OCI-LY3 (cell line): Measurements from ENCODE around the gene NOL3.

Source experiments
- H2AFZ ChIP-seq: fragments of 200-600, 300-600 bp; shearing (Covaris generic); 2 replicates; pipeline ENCODE4 v1.6.0; 2014; ENCODE audit warnings: antibody characterized with exemption, low read depth, low read length
- H3K27ac ChIP-seq: fragments of 200-600, 300-600 bp; sonication (generic); 2 replicates; pipeline ENCODE4 v1.5.1; 2014; ENCODE audit warnings: mild to moderate bottlenecking, low read length, moderate library complexity, mixed read lengths
- H3K27me3 ChIP-seq: fragments of 200-600, 300-600 bp; sonication (generic); 2 replicates; pipeline ENCODE4 v1.6.1; 2014; ENCODE audit warnings: low read depth, low read length, mixed read lengths
- H3K36me3 ChIP-seq: fragments of 200-600, 300-600 bp; sonication (generic); replicated peaks from 2 replicates; pipeline ENCODE3; 2014; ENCODE audit warnings: low read depth, low read length, mixed read lengths
- H3K4me1 ChIP-seq: fragments of 300-600, 200-600 bp; sonication (generic); 2 replicates; pipeline ENCODE4 v1.6.1; 2014; ENCODE audit warnings: low read length, mixed read lengths
- H3K4me2 ChIP-seq: fragments of 200-600, 300-600 bp; sonication (generic); 2 replicates; pipeline ENCODE4 v1.6.1; 2014; ENCODE audit warnings: low read length, mixed read lengths
- H3K4me3 ChIP-seq: fragments of 300-600, 200-600 bp; sonication (generic); 2 replicates; pipeline ENCODE4 v1.5.1; 2014; ENCODE audit warnings: antibody characterized with exemption, mild to moderate bottlenecking, low read length, moderate library complexity
- H3K79me2 ChIP-seq: fragments of 300-600, 200-600 bp; shearing (Covaris generic); 2 replicates; pipeline ENCODE4 v1.6.1; 2014; ENCODE audit warnings: mild to moderate bottlenecking, low read length, mixed read lengths
- H3K9ac ChIP-seq: fragments of 300-600, 200-600 bp; shearing (Covaris generic); 2 replicates; pipeline ENCODE4 v1.6.0; 2014; ENCODE audit warnings: mild to moderate bottlenecking, low read length, moderate library complexity
- H3K9me3 ChIP-seq: fragments of 200-600, 300-600 bp; shearing (Covaris generic); 2 replicates; pipeline ENCODE4 v1.6.1; 2014; ENCODE audit warnings: low read length, mixed read lengths; ENCODE audit not compliant: insufficient read depth
- H4K20me1 ChIP-seq: fragments of 200-600, 300-600 bp; sonication (generic); 2 replicates; pipeline ENCODE4 v1.6.1; 2016; ENCODE audit warnings: low read length, mixed read lengths; ENCODE audit not compliant: insufficient read depth
- EZH2phosphoT487 ChIP-seq: fragments of 200-600 bp; shearing (Covaris generic); IDR thresholded peaks from 2 replicates; pipeline ENCODE4 v1.6.1; 2018; ENCODE audit warnings: antibody characterized with exemption, mixed run types, low read depth
- TF ChIP-seq, protein P1 (sequence below): fragments of 200-600, 300-600 bp; sonication (generic); IDR thresholded peaks from 2 replicates; pipeline ENCODE4 v1.5.1; 2014; ENCODE audit warnings: antibody characterized with exemption, low read length, low read depth

The NOL3 gene

DNA sequence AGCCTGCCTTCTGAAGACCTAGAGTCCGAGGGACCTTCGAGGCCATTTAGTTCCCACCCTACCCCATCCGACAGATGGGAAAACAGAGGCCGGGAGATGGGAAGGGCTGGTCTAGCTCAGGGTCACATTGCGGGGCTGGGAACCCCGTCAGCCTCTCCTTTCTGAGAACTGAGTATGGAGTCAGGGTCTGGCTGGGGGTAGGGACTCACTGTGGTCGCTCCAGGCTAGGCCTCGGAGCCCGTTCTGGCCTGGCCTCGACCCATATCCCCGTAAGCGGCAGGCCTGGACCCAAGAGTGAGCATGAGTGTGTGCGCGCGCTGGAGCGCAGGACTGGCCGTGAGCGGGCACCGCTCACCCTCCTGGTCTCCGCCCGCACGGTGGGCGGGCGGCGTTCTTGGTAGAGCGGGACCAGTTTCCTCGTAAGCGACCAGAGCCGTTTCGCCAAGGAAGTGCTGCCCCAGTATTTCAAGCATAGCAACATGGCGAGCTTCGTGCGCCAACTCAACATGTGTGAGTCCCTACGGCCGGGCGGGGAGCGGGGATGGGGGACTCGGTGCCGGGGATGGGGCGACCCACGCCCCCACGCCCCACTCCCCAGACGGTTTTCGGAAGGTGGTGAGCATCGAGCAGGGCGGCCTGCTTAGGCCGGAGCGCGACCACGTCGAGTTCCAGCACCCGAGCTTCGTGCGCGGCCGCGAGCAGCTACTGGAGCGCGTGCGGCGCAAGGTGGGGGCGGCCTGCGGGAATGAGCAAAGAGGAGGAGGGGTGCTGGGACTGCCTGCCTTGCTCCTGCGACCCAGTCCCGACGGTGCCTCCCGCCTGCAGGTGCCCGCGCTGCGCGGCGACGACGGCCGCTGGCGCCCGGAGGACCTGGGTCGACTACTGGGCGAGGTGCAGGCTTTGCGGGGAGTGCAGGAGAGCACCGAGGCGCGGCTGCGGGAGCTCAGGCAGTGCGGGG lies 4.9 kb upstream of the NOL3 start:
- peaks cover 48% of the 10 kb centered on the region for H3K4me1 ChIP-seq
- H3K79me2 ChIP-seq, result peaks cover 7% of the 10 kb centered on the region; the same call in 1 of the 2 replicates
- TF ChIP-seq, protein P1, sequence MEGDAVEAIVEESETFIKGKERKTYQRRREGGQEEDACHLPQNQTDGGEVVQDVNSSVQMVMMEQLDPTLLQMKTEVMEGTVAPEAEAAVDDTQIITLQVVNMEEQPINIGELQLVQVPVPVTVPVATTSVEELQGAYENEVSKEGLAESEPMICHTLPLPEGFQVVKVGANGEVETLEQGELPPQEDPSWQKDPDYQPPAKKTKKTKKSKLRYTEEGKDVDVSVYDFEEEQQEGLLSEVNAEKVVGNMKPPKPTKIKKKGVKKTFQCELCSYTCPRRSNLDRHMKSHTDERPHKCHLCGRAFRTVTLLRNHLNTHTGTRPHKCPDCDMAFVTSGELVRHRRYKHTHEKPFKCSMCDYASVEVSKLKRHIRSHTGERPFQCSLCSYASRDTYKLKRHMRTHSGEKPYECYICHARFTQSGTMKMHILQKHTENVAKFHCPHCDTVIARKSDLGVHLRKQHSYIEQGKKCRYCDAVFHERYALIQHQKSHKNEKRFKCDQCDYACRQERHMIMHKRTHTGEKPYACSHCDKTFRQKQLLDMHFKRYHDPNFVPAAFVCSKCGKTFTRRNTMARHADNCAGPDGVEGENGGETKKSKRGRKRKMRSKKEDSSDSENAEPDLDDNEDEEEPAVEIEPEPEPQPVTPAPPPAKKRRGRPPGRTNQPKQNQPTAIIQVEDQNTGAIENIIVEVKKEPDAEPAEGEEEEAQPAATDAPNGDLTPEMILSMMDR, result no peak
- no peak for TF ChIP-seq EZH2phosphoT487
- no peak overlapping the region for H3K4me3 ChIP-seq
- no peaks in the 10 kb centered on the region for H3K27me3 ChIP-seq
- no peak overlapping the region for H3K9ac ChIP-seq
- H3K9me3 ChIP-seq, result no peaks in the 10 kb centered on the region
- no peaks in the 10 kb centered on the region for H4K20me1 ChIP-seq
- peaks cover 10% of the 10 kb centered on the region for H3K36me3 ChIP-seq
- H3K27ac ChIP-seq, result no peak overlapping the region
- H2AFZ ChIP-seq, result no peak overlapping the region
- H3K4me2 ChIP-seq, result no peak overlapping the region

DNA sequence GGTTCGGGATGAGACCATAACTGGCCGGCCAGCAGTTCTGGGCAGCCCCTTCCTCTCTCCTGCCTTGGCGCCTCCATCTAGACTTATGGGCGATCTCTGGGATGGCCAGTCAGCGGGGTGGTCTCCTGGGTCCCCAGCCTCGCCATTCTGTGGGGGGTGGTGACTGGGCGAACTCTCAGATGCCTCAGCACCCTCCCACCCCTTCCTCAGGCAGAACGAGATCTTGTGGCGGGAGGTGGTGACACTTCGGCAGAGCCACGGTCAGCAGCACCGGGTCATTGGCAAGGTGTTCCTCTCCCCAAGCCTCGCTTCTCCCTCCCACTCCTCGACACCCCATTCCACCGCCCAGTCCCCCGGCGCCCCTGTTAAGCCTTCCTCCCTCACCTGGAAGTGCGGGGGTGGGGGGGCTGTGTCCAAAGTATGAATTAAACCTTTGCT lies 4.2 kb upstream of the NOL3 start:
- H3K27me3 ChIP-seq, result no peaks in the 10 kb centered on the region
- peaks cover 6% of the 10 kb centered on the region for H3K36me3 ChIP-seq
- no peak overlapping the region for H2AFZ ChIP-seq
- H3K4me3 ChIP-seq, result peak overlapping the region; percentile 50; the same call in 1 of the 2 replicates
- no peaks in the 10 kb centered on the region for H3K9me3 ChIP-seq
- H3K79me2 ChIP-seq, result 0 out of 2 replicates have a peak, but pooled peaks cover 1% of the 10 kb centered on the region
- no peak for TF ChIP-seq EZH2phosphoT487
- TF ChIP-seq, protein P1, result no peak
- peaks cover 46% of the 10 kb centered on the region for H3K4me1 ChIP-seq
- no peaks in the 10 kb centered on the region for H4K20me1 ChIP-seq
- peak overlapping the region; percentile 50; the same call in 1 of the 2 replicates for H3K9ac ChIP-seq
- peak overlapping the region; percentile 61 for H3K4me2 ChIP-seq
- H3K27ac ChIP-seq, result peak overlapping the region; percentile 45

GRCh38 chr16:67166598-67167168 lies 3.7 kb upstream of the NOL3 start:
- Histone ChIP-seq H3K4me2 (peak overlapping the region; percentile 61), H3K79me2 (peaks cover 7% of the 10 kb centered on the region; the same call in 1 of the 2 replicates), H3K27ac (peak overlapping the region; percentile 45), H3K9me3 (no peaks in the 10 kb centered on the region), H3K4me1 (peaks cover 52% of the 10 kb centered on the region), H3K27me3 (no peaks in the 10 kb centered on the region), H2AFZ (no peak overlapping the region), H3K4me3 (peak overlapping the region; percentile 50), H3K36me3 (peaks cover 11% of the 10 kb centered on the region), H4K20me1 (no peaks in the 10 kb centered on the region), H3K9ac (peak overlapping the region; percentile 50)
- no peak for TF ChIP-seq EZH2phosphoT487
- TF ChIP-seq, protein P1, result no peak

- H2AFZ ChIP-seq, result no peak overlapping the region
- H3K4me1 ChIP-seq, result peaks cover 58% of the 10 kb centered on the region
- no peaks in the 10 kb centered on the region for H3K27me3 ChIP-seq
Measured at GRCh38 chr16:67167588-67167987, 2.8 kb upstream of the NOL3 start.

More at GRCh38 chr16:67167588-67167987, 2.8 kb upstream of the NOL3 start:
- Histone ChIP-seq H3K79me2 (peaks cover 10% of the 10 kb centered on the region; the same call in 1 of the 2 replicates), H3K36me3 (peaks cover 10% of the 10 kb centered on the region), H3K27ac (peak overlapping the region; percentile 45), H4K20me1 (no peaks in the 10 kb centered on the region), H3K9me3 (no peaks in the 10 kb centered on the region), H3K9ac (peak overlapping the region; percentile 50), H3K4me3 (peak overlapping the region; percentile 50), H3K4me2 (peak overlapping the region; percentile 61)
- TF ChIP-seq, protein P1, result no peak
- no peak for TF ChIP-seq EZH2phosphoT487
